ENCODE data around the gene CAMK2D.

Gene CAMK2D

DNA sequence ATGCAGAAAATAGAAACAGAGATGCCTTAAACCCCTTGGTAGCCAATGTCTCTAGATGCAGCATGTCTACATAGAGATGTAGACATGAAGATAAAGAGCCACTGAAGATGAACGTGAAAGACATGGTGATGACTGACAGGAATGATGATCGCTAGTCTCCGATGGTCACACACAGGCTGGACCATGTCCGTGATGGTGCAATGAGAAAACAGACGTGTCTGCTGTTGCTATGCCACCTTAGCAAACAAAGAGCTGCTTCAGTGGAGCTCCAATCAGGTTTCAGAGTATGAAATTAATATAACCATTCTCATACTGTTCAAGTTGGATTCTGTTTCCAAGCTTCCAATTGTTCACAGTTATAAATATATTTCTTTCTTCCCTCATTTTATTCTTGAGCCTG lies 256.5 kb downstream of the CAMK2D start:
- Histone ChIP-seq H3K4me1 (ENCODE audit: insufficient read depth, low read length) (no peaks in the 10 kb centered on the region), H3K27ac (ENCODE audit: low read length) (no peak overlapping the region), H2AFZ (ENCODE audit: low read depth, low read length) (no peak overlapping the region), H3K4me2 (ENCODE audit: insufficient read depth, low read length) (no peak overlapping the region), H3K9me3 (ENCODE audit: insufficient read depth, low read length, severe bottlenecking) (no peaks in the 10 kb centered on the region), H3K27me3 (ENCODE audit: insufficient read depth, low read length, poor library complexity) (no peaks in the 10 kb centered on the region), H3K9ac (ENCODE audit: low read depth, low read length) (no peak overlapping the region), H4K20me1 (ENCODE audit: insufficient read depth, low read length) (no peaks in the 10 kb centered on the region), H3K4me3 (ENCODE audit: low read depth in 1 of 2, low read length in 2 of 2) (no peak overlapping the region), H3K79me2 (ENCODE audit: insufficient read depth, low read length) (no peaks in the 10 kb centered on the region), H3K36me3 (ENCODE audit: insufficient read depth, low read length) (no peaks in the 10 kb centered on the region)
- DNase-seq = no peak
- ATAC-seq (ENCODE audit: insufficient read depth, low read depth) = no peak
- TF ChIP-seq EZH2 (IDR thresholded peaks at IDR 0.05; ENCODE audit: borderline replicate concordance, low read depth, low read length, severe bottlenecking) = no peak
- TF ChIP-seq, protein P1, sequence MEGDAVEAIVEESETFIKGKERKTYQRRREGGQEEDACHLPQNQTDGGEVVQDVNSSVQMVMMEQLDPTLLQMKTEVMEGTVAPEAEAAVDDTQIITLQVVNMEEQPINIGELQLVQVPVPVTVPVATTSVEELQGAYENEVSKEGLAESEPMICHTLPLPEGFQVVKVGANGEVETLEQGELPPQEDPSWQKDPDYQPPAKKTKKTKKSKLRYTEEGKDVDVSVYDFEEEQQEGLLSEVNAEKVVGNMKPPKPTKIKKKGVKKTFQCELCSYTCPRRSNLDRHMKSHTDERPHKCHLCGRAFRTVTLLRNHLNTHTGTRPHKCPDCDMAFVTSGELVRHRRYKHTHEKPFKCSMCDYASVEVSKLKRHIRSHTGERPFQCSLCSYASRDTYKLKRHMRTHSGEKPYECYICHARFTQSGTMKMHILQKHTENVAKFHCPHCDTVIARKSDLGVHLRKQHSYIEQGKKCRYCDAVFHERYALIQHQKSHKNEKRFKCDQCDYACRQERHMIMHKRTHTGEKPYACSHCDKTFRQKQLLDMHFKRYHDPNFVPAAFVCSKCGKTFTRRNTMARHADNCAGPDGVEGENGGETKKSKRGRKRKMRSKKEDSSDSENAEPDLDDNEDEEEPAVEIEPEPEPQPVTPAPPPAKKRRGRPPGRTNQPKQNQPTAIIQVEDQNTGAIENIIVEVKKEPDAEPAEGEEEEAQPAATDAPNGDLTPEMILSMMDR (IDR thresholded peaks at IDR 0.05; ENCODE audit: borderline replicate concordance, extremely low read depth, low read length, poor library complexity, severe bottlenecking) = no peak

DNA sequence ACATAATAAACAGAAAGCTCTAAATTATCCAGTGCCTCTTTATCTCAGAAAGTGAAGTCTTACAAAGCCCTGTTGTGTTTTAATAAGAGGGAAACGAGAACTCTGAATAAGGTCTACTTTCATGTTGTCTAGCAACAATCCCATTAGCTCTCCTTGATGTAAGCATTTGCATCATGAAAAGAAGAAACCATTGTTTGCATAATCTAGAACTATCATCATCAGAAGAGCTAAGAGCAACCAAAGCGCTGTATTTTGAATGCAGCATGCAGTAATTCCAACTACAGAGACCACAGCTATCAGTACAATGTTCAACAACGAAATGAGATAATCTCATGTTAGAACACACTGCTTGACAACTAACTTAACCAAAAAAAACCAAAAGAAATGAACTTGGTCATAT lies 257.1 kb downstream of the CAMK2D start:
- ATAC-seq (ENCODE audit: insufficient read depth, low read depth) (no peak), DNase-seq (no peak)
- Histone ChIP-seq H3K4me2 (ENCODE audit: insufficient read depth, low read length) (no peak overlapping the region), H3K79me2 (ENCODE audit: insufficient read depth, low read length) (no peaks in the 10 kb centered on the region), H4K20me1 (ENCODE audit: insufficient read depth, low read length) (no peaks in the 10 kb centered on the region), H3K36me3 (ENCODE audit: insufficient read depth, low read length) (no peaks in the 10 kb centered on the region), H3K27ac (ENCODE audit: low read length) (no peak overlapping the region), H3K27me3 (ENCODE audit: insufficient read depth, low read length, poor library complexity) (no peaks in the 10 kb centered on the region), H3K9me3 (ENCODE audit: insufficient read depth, low read length, severe bottlenecking) (no peaks in the 10 kb centered on the region), H3K4me3 (ENCODE audit: low read depth in 1 of 2, low read length in 2 of 2) (no peak overlapping the region), H3K4me1 (ENCODE audit: insufficient read depth, low read length) (no peaks in the 10 kb centered on the region), H3K9ac (ENCODE audit: low read depth, low read length) (no peak overlapping the region), H2AFZ (ENCODE audit: low read depth, low read length) (no peak overlapping the region)
- TF ChIP-seq, protein P1 (IDR thresholded peaks at IDR 0.05; ENCODE audit: borderline replicate concordance, extremely low read depth, low read length, poor library complexity, severe bottlenecking) = no peak
- no peak for TF ChIP-seq EZH2 (IDR thresholded peaks at IDR 0.05; ENCODE audit: borderline replicate concordance, low read depth, low read length, severe bottlenecking)

DNA sequence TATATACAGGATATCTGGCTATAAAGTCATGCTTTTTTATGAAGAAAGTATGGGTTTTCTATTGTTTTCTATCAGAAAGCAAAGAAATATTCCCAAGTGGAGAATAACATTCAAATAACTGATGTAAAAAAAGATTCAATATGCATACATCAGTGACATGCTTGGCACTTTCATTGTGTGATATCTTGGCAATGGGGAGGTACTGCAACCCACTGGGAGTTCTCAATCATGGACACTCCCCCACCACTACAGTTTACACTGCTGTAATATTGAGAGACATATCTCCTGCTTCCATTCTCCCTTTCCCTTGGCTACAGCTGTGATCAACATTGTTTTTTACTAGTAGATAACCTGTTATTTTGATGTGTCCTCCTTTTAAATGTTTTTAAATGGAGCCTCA lies 257.8 kb downstream of the CAMK2D start:
- Histone ChIP-seq H3K9me3 (ENCODE audit: insufficient read depth, low read length, severe bottlenecking) (no peaks in the 10 kb centered on the region), H3K9ac (ENCODE audit: low read depth, low read length) (no peak overlapping the region), H3K4me2 (ENCODE audit: insufficient read depth, low read length) (no peak overlapping the region), H3K27me3 (ENCODE audit: insufficient read depth, low read length, poor library complexity) (no peaks in the 10 kb centered on the region), H4K20me1 (ENCODE audit: insufficient read depth, low read length) (no peaks in the 10 kb centered on the region), H3K27ac (ENCODE audit: low read length) (no peak overlapping the region), H3K4me3 (ENCODE audit: low read depth in 1 of 2, low read length in 2 of 2) (no peak overlapping the region), H3K79me2 (ENCODE audit: insufficient read depth, low read length) (no peaks in the 10 kb centered on the region), H3K4me1 (ENCODE audit: insufficient read depth, low read length) (no peaks in the 10 kb centered on the region), H2AFZ (ENCODE audit: low read depth, low read length) (no peak overlapping the region), H3K36me3 (ENCODE audit: insufficient read depth, low read length) (no peaks in the 10 kb centered on the region)
- TF ChIP-seq, protein P1 (IDR thresholded peaks at IDR 0.05; ENCODE audit: borderline replicate concordance, extremely low read depth, low read length, poor library complexity, severe bottlenecking) = no peak
- TF ChIP-seq EZH2 (IDR thresholded peaks at IDR 0.05; ENCODE audit: borderline replicate concordance, low read depth, low read length, severe bottlenecking) = no peak
- DNase-seq (no peak), ATAC-seq (ENCODE audit: insufficient read depth, low read depth) (no peak)

DNA sequence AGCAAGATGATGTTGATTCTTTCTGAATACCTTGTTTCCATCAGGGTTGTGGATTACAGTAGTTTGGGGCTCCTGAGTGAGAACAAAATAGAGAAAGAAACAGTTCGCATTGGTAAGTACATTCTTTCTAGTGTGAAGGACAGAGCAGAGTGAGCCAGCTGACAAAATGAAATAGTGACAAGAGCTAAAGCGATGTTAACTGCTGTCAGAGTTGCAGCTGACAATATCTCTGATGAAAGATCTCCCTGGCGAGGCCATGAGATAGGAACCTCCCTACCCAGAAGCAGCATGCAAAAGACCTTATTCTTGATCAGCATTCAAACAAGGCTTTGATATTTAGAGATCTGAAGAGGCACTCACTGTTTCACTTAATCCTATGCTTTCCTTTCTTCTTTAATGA lies 258.6 kb downstream of the CAMK2D start:
- Histone ChIP-seq H3K9me3 (ENCODE audit: insufficient read depth, low read length, severe bottlenecking) (no peaks in the 10 kb centered on the region), H3K4me3 (ENCODE audit: low read depth in 1 of 2, low read length in 2 of 2) (no peak overlapping the region), H3K4me2 (ENCODE audit: insufficient read depth, low read length) (no peak overlapping the region), H3K27me3 (ENCODE audit: insufficient read depth, low read length, poor library complexity) (no peaks in the 10 kb centered on the region), H3K9ac (ENCODE audit: low read depth, low read length) (no peak overlapping the region), H3K4me1 (ENCODE audit: insufficient read depth, low read length) (no peaks in the 10 kb centered on the region), H3K27ac (ENCODE audit: low read length) (no peak overlapping the region), H3K36me3 (ENCODE audit: insufficient read depth, low read length) (no peaks in the 10 kb centered on the region), H3K79me2 (ENCODE audit: insufficient read depth, low read length) (no peaks in the 10 kb centered on the region), H2AFZ (ENCODE audit: low read depth, low read length) (no peak overlapping the region), H4K20me1 (ENCODE audit: insufficient read depth, low read length) (no peaks in the 10 kb centered on the region)
- no peak for DNase-seq
- TF ChIP-seq, protein P1 (IDR thresholded peaks at IDR 0.05; ENCODE audit: borderline replicate concordance, extremely low read depth, low read length, poor library complexity, severe bottlenecking) = no peak
- TF ChIP-seq EZH2 (IDR thresholded peaks at IDR 0.05; ENCODE audit: borderline replicate concordance, low read depth, low read length, severe bottlenecking) = no peak
- ATAC-seq (ENCODE audit: insufficient read depth, low read depth) = no peak

Measured in DND-41 (cell line).